GM12878 (cell line): ENCODE data around the gene SLC7A5. TPM values are rescaled to one million over a fixed set of nuclear protein-coding genes. Genes with fewer than 3 reads are reported as not detected.

ENCODE experiments used
- ATAC-seq: fragments of 200-7000 bp; cut with Tn5 transposase; 3 replicates; pipeline ENCODE4 v1.9.1; 2020; ENCODE audit warnings: mild to moderate bottlenecking, moderate library complexity
- BruUV-seq: library from RNA; stranded (reverse); fragments of 400-500 nt; replicated peaks from 2 replicates; lab custom pipeline; 2021; lab: Mats Ljungman, UMichigan
- CTCF ChIA-PET: fragments of 300-600 bp; sonication (Branson Sonifier 250); formaldehyde crosslinking; extraction: SDS; loops from one replicate; lab custom pipeline; 2021; ENCODE audit warnings: inconsistent platforms; lab: Yijun Ruan, JAX
- POLR2A ChIA-PET: fragments of 350-600 bp; formaldehyde crosslinking; extraction: SDS; loops from one replicate; lab custom pipeline; 2021; ENCODE audit warnings: inconsistent platforms; lab: Charles Lee
- RAD21 ChIA-PET: fragments of 300-600 bp; sonication (Branson Sonifier 250); formaldehyde crosslinking; loops from one replicate; lab custom pipeline; 2023; ENCODE audit warnings: antibody characterized with exemption; ENCODE audit not compliant: unreplicated experiment; lab: Charles Lee
- SMC1A ChIA-PET: fragments of 300-600 bp; sonication (Branson Sonifier 250); formaldehyde crosslinking; loops from one replicate; lab custom pipeline; 2023; ENCODE audit not compliant: unreplicated experiment, uncharacterized antibody; lab: Charles Lee
- DNase-seq: peaks from one replicate; pipeline ENCODE4 v3.0.0-alpha.2; 2011; ENCODE audit warnings: low read depth, low spot score
- FAIRE-seq: peaks from 3 replicates; lab custom pipeline; 2011; peaks lifted over from hg19 to GRCh38; lab: Jason Lieb, UNC
- H2AFZ ChIP-seq: 2 replicates; pipeline ENCODE4 v1.6.0; 2011; ENCODE audit warnings: low read depth, low read length, control low read depth; ENCODE audit not compliant: control insufficient read depth
- H3K27ac ChIP-seq: 2 replicates; pipeline ENCODE4 v1.5.1; 2011; ENCODE audit warnings: control low read depth; ENCODE audit not compliant: control insufficient read depth, insufficient read depth
- H3K27me3 ChIP-seq, 2 experiments: replicated peaks in 1 of 2; 2 replicates each; pipeline versions ENCODE4 v1.6.0 to v1.6.1; 2011; ENCODE audit warnings: low read length in 1 of 2; ENCODE audit not compliant: control insufficient read depth in 2 of 2, insufficient read depth in 2 of 2
- H3K36me3 ChIP-seq, 2 experiments: 2 replicates each; pipeline ENCODE4 v1.5.1; 2011; ENCODE audit warnings: low read length in 1 of 2; ENCODE audit not compliant: control insufficient read depth in 2 of 2, insufficient read depth in 2 of 2
- H3K4me1 ChIP-seq: 2 replicates; pipeline ENCODE4 v1.6.1; 2011; ENCODE audit warnings: mild to moderate bottlenecking, low read length, moderate library complexity, mixed read lengths; ENCODE audit not compliant: control insufficient read depth, insufficient read depth
- H3K4me2 ChIP-seq: 2 replicates; pipeline ENCODE4 v1.6.0; 2011; ENCODE audit warnings: control low read depth; ENCODE audit not compliant: control insufficient read depth, insufficient read depth
- H3K4me3 ChIP-seq: fragments of 200-600 bp; sonication (generic); 2 replicates; pipeline ENCODE4 v1.5.1; 2016
- H3K79me2 ChIP-seq: 2 replicates; pipeline ENCODE4 v1.6.0; 2011; ENCODE audit warnings: low read length; ENCODE audit not compliant: control insufficient read depth, insufficient read depth
- H3K9ac ChIP-seq: 2 replicates; pipeline ENCODE4 v1.8.0; 2011; ENCODE audit warnings: low read length, control low read depth, mixed read lengths; ENCODE audit not compliant: control insufficient read depth, insufficient read depth
- H3K9me3 ChIP-seq: replicated peaks from 3 replicates; pipeline ENCODE4 v1.5.1; 2011; ENCODE audit warnings: mild to moderate bottlenecking, low read length; ENCODE audit not compliant: control insufficient read depth, insufficient read depth
- H4K20me1 ChIP-seq: 2 replicates; pipeline ENCODE4 v1.6.0; 2011; ENCODE audit not compliant: control insufficient read depth, insufficient read depth
- BCL11A ChIP-seq: IDR thresholded peaks from 2 replicates; pipeline ENCODE4 v1.6.1; 2011; ENCODE audit warnings: low read depth, low read length
- CREM ChIP-seq: IDR thresholded peaks from 2 replicates; pipeline ENCODE4 v1.6.1; 2014; ENCODE audit warnings: antibody characterized with exemption, low read depth
- EED ChIP-seq: sonication (generic); IDR thresholded peaks from 2 replicates; pipeline ENCODE4 v1.6.1; 2016; ENCODE audit warnings: antibody characterized with exemption, low read depth
- EGR1 ChIP-seq, 2 experiments: IDR thresholded peaks; 1 replicate in 1 of 2; 2 replicates in 1 of 2; pipeline ENCODE4 v1.6.1; 2011 to 2012; ENCODE audit warnings: low read depth in 2 of 2, low read length in 2 of 2, borderline replicate concordance in 1 of 2, mild to moderate bottlenecking in 1 of 2, moderate library complexity in 1 of 2
- ETV6 ChIP-seq, 2 experiments: fragments of 450-650 bp in 1 of 2; IDR thresholded peaks in 1 of 2; conservative IDR thresholded peaks in 1 of 2; 2 replicates each; pipeline ENCODE4 v1.6.1; 2014; ENCODE audit warnings: antibody characterized with exemption in 1 of 2, borderline replicate concordance in 1 of 2, low read depth in 1 of 2, mild to moderate bottlenecking in 1 of 2, moderate library complexity in 1 of 2
- IKZF2 ChIP-seq, 2 experiments: fragments of 450-650 bp; IDR thresholded peaks; 2 replicates each; pipeline ENCODE4 v1.6.1; 2017; ENCODE audit warnings: mild to moderate bottlenecking in 2 of 2, moderate library complexity in 2 of 2
- KLF5 ChIP-seq: fragments of 450-650 bp; IDR thresholded peaks from 2 replicates; pipeline ENCODE4 v1.6.1; 2014; ENCODE audit warnings: mild to moderate bottlenecking; ENCODE audit not compliant: partially characterized antibody
- MTA2 ChIP-seq: fragments of 450-650 bp; IDR thresholded peaks from 2 replicates; pipeline ENCODE4 v1.6.1; 2016; ENCODE audit warnings: low read depth, mild to moderate bottlenecking, moderate library complexity
- NR2C1 ChIP-seq: fragments of 450-650 bp; IDR thresholded peaks from 2 replicates; pipeline ENCODE4 v1.6.1; 2017; ENCODE audit warnings: antibody characterized with exemption, mild to moderate bottlenecking, moderate library complexity
- POLR2A ChIP-seq: IDR thresholded peaks from 2 replicates; pipeline ENCODE4 v1.6.1; 2011; ENCODE audit warnings: low read depth, mild to moderate bottlenecking, low read length
- POLR2AphosphoS2 ChIP-seq: IDR thresholded peaks from 2 replicates; pipeline ENCODE4 v1.6.1; 2011; ENCODE audit warnings: low read depth, mild to moderate bottlenecking, low read length, improper control_type of control experiment, moderate library complexity
- RUNX3 ChIP-seq: IDR thresholded peaks from 2 replicates; pipeline ENCODE4 v1.6.1; 2012; ENCODE audit warnings: low read length, inconsistent platforms
- TAF1 ChIP-seq: IDR thresholded peaks from 2 replicates; pipeline ENCODE4 v1.6.1; 2011; ENCODE audit warnings: mild to moderate bottlenecking, low read depth, low read length, borderline replicate concordance
- TCF12 ChIP-seq: IDR thresholded peaks from 2 replicates; pipeline ENCODE4 v1.6.1; 2011; ENCODE audit warnings: low read depth, mild to moderate bottlenecking, low read length
- TCF3 ChIP-seq: IDR thresholded peaks from 2 replicates; pipeline ENCODE4 v1.6.1; 2012; ENCODE audit warnings: low read depth, mild to moderate bottlenecking, low read length, borderline replicate concordance; ENCODE audit not compliant: insufficient read depth
- YY1 ChIP-seq: IDR thresholded peaks from 2 replicates; pipeline ENCODE4 v1.6.1; 2011; ENCODE audit warnings: low read depth, mild to moderate bottlenecking, low read length
- WGBS: methylation state at CpG from one replicate; pipeline ENCODE4 v1.1.6; 2016; ENCODE audit warnings: low lambda C conversion rate; ENCODE audit not compliant: insufficient replicate concordance, insufficient coverage; ENCODE audit errors: missing lambda C conversion rate; 5-methylcytosine and 5-hydroxymethylcytosine counted together
- in situ Hi-C: fragments of 300-500 bp; cut with MboI; formaldehyde crosslinking; loops from 9 replicates; pipeline ENCODE4 v1.14.3; 2018; ENCODE audit warnings: mixed read lengths
- intact Hi-C: fragments of 100-400 bp; cut with micrococcal nuclease; formaldehyde crosslinking; loops from one replicate; pipeline ENCODE4 v1.14.2; 2022; ENCODE audit not compliant: unreplicated experiment
- polyA plus RNA-seq, 11 experiments: library from polyadenylated mRNA; depleted of rRNA in 4 of 11; unstranded in 6 of 11; stranded (reverse) in 5 of 11; fragments of >200 nt; fragmentation: Nextera tagmentation in 4 of 11; fragmentation: Illumina TruSeq in 1 of 11; extraction: Ambion mirVana in 4 of 11; extraction: Trizol in 1 of 11; gene quantifications; 1 replicate in 1 of 11; 2 replicates in 10 of 11; pipeline versions ENCODE4 v1.2.1 to v1.2.3, GENCODE V29; 2011 to 2016; ENCODE audit warnings: inconsistent platforms in 2 of 11, missing spikeins in 2 of 11, low read depth in 1 of 11
- total RNA-seq, 4 experiments: library from RNA; depleted of rRNA in 3 of 4; stranded (reverse); fragments of >200 nt in 3 of 4; fragmentation: Illumina TruSeq in 1 of 4; extraction: Trizol in 1 of 4; gene quantifications; 2 replicates each; pipeline versions ENCODE4 v1.2.1 to v1.2.3, GENCODE V29; 2013 to 2021
- TF ChIP-seq, protein P1 (sequence below): fragments of 450-650 bp; IDR thresholded peaks from 2 replicates; pipeline ENCODE4 v1.6.1; 2017; ENCODE audit warnings: mild to moderate bottlenecking, moderate library complexity

SLC7A5 gene
- total and polyA plus RNA-seq, 10 of the 15 experiments (the other 5 are each of a cell fraction or from before 2014, with no cell fraction given), result 2.3 to 101 (median 35.8) TPM

DNA sequence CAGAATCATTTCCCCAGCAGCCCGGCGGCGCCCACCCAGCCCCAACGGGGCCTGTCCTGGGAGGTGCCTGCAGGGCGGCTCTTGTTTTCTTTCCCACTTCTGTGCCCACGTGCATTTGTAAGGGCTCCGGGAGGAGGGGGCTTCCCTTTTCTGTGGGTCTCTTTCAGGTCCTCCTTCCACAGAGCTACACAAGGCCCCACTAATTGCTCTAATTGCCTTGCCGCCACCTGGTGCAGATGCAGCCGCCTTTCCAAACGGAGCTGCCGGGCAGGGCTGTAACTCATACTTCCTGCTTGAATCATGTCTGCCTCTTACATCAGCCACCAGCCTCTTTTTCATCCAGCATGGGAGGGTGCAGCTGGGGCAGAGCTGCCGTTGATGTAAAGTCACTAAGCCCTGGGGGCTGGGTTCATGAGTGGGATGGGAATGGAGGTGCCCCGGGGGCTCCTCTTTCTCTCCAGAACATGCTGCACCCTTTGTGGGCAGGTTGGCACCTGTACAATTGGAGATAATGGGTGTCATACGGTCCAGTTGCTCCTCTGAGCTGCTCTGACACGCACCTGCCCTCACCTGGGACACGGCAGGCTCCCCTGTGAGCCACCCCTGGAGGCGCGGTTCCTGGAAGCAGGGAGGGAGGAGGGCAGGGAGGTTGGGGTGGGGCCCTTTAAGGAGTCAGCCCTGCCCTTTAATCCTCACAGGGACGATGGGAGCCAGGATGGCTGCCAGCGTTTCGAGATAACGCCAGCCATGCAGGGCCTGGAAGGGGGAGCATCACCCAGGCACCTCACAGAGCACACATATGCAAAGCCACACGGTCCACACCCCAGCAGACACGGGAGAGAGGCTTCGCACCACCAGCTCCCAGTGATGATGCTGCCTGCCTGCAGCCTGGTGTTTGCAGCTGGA, 62.4 kb downstream of the SLC7A5 start:
- ATAC-seq (peak; percentile 17), FAIRE-seq (no peak)
- in situ Hi-C loops (no loop called here), intact Hi-C loops (no loop called here)
- Histone ChIP-seq H3K4me3 (peak overlapping the region; percentile 24; the same call in 1 of the 2 replicates), H3K9ac (peak overlapping the region; percentile 64), H3K4me2 (peak overlapping the region; percentile 64), H3K27ac (peak overlapping the region; percentile 78)
- POLR2A ChIA-PET, result interaction anchor here (0.5 to 6.7 kb wide), 4 partner anchors 27 to 146 kb away, joined by 3 to 39 read pairs (median 4); no protein-coding TSS in a partner anchor
- WGBS, result 11% methylated on average over 25 of the region's 25 CpGs
- CTCF ChIA-PET, result interaction anchor here (0.6 to 8.7 kb wide), 8 partner anchors 14 to 64 kb away, joined by 3 to 153 read pairs (median 6); no protein-coding TSS in a partner anchor
- TF ChIP-seq ETV6 (conservative IDR thresholded peaks at IDR 0.05 in 1 of 2, IDR thresholded peaks at IDR 0.05 in 1 of 2; ENCODE audit: borderline replicate concordance in 1 of 2, low read depth in 1 of 2) (0 out of 4 replicates have a peak, but pooled peaks of 1 of the 2 experiments have one; percentile 12), TAF1 (no peak), BCL11A (peak; percentile 15; the same call in 1 of the 2 replicates), EED (peak; percentile 38; the same call in 1 of the 2 replicates), RUNX3 (no peak), TCF12 (peak; percentile 9; the same call in 1 of the 2 replicates), TCF3 (0 out of 2 replicates have a peak, but pooled peaks have one; percentile 8), POLR2A (peak; percentile 22), CREM (peak; percentile 44; the same call in 1 of the 2 replicates), NR2C1 (no peak), EGR1 (IDR thresholded peaks at IDR 0.05; ENCODE audit: borderline replicate concordance in 1 of 2, low read depth in 2 of 2, low read length in 2 of 2) (no peak), IKZF2 (IDR thresholded peaks at IDR 0.05) (peak; percentile 23 to 33; a peak in 2 of 4 replicates), MTA2 (peak; percentile 72), POLR2AphosphoS2 (no peak), KLF5 (no peak), YY1 (peak; percentile 33; the same call in 1 of the 2 replicates)
- TF ChIP-seq, protein P1, sequence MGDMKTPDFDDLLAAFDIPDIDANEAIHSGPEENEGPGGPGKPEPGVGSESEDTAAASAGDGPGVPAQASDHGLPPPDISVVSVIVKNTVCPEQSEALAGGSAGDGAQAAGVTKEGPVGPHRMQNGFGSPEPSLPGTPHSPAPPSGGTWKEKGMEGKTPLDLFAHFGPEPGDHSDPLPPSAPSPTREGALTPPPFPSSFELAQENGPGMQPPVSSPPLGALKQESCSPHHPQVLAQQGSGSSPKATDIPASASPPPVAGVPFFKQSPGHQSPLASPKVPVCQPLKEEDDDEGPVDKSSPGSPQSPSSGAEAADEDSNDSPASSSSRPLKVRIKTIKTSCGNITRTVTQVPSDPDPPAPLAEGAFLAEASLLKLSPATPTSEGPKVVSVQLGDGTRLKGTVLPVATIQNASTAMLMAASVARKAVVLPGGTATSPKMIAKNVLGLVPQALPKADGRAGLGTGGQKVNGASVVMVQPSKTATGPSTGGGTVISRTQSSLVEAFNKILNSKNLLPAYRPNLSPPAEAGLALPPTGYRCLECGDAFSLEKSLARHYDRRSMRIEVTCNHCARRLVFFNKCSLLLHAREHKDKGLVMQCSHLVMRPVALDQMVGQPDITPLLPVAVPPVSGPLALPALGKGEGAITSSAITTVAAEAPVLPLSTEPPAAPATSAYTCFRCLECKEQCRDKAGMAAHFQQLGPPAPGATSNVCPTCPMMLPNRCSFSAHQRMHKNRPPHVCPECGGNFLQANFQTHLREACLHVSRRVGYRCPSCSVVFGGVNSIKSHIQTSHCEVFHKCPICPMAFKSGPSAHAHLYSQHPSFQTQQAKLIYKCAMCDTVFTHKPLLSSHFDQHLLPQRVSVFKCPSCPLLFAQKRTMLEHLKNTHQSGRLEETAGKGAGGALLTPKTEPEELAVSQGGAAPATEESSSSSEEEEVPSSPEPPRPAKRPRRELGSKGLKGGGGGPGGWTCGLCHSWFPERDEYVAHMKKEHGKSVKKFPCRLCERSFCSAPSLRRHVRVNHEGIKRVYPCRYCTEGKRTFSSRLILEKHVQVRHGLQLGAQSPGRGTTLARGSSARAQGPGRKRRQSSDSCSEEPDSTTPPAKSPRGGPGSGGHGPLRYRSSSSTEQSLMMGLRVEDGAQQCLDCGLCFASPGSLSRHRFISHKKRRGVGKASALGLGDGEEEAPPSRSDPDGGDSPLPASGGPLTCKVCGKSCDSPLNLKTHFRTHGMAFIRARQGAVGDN, result no peak
- TF ChIP-seq, all 136 proteins: peak for 10
- no peaks in the 10 kb centered on the region for H3K27me3 ChIP-seq
- peaks cover 58% of the 10 kb centered on the region for H3K4me1 ChIP-seq
- H4K20me1 ChIP-seq, result no peaks in the 10 kb centered on the region
- ChIA-PET SMC1A (interaction anchor here (0.8 to 3.2 kb wide), 3 partner anchors 26 to 63 kb away, joined by 3 to 27 read pairs (median 6); no protein-coding TSS in a partner anchor), RAD21 (interaction anchor here (1.0 to 8.3 kb wide), 4 partner anchors 27 to 65 kb away, joined by 3 to 138 read pairs (median 6); partner anchors contain the start of gene SLC7A5)
- BruUV-seq, result no TSS peak
- H3K79me2 ChIP-seq, result no peaks in the 10 kb centered on the region
- no peaks in the 10 kb centered on the region for H3K9me3 ChIP-seq
- no peaks in the 10 kb centered on the region for H3K36me3 ChIP-seq
- peak overlapping the region; percentile 78 for H2AFZ ChIP-seq
- no peak for DNase-seq
